Karpas-422 (cell line): Measurements from ENCODE around the gene AVL9. TPM values are rescaled to one million over a fixed set of nuclear protein-coding genes. Genes with fewer than 3 reads are reported as not detected.
"Not testable (repeated sequence)": the region's sequence is repeated elsewhere in the genome, so short reads cannot be mapped to it uniquely, and the experiment has no call there.

ENCODE experiments used
- DNase-seq: peaks from one replicate; pipeline ENCODE4 v3.0.0-alpha.2; 2015
- H2AFZ ChIP-seq: fragments of 200-600 bp; sonication (generic); 2 replicates; pipeline ENCODE4 v1.6.1; 2014; ENCODE audit warnings: antibody characterized with exemption, low read length, mixed read lengths
- H3K27ac ChIP-seq: fragments of 200-600 bp; sonication (generic); 2 replicates; pipeline ENCODE4 v1.5.1; 2014; ENCODE audit warnings: mild to moderate bottlenecking, low read length, moderate library complexity
- H3K27me3 ChIP-seq: fragments of 200-600 bp; sonication (generic); 2 replicates; pipeline ENCODE4 v1.6.1; 2014; ENCODE audit warnings: low read length, mixed read lengths
- H3K36me3 ChIP-seq: fragments of 200-600 bp; sonication (generic); 2 replicates; pipeline ENCODE4 v1.6.1; 2014; ENCODE audit warnings: low read length, mixed read lengths; ENCODE audit not compliant: insufficient read depth
- H3K4me1 ChIP-seq: fragments of 200-600 bp; sonication (generic); 2 replicates; pipeline ENCODE4 v1.6.1; 2014; ENCODE audit warnings: mild to moderate bottlenecking, low read length, mixed read lengths
- H3K4me2 ChIP-seq: fragments of 200-600 bp; sonication (generic); 2 replicates; pipeline ENCODE4 v1.6.1; 2014; ENCODE audit warnings: low read length, low read depth, mild to moderate bottlenecking; ENCODE audit not compliant: poor library complexity, severe bottlenecking
- H3K4me3 ChIP-seq: fragments of 200-600 bp; sonication (generic); 2 replicates; pipeline ENCODE4 v1.5.1; 2014; ENCODE audit warnings: mild to moderate bottlenecking, antibody characterized with exemption, low read length, mixed read lengths
- H3K79me2 ChIP-seq: fragments of 200-600 bp; sonication (generic); 2 replicates; pipeline ENCODE4 v1.6.1; 2014; ENCODE audit warnings: mild to moderate bottlenecking, low read length, mixed read lengths
- H3K9ac ChIP-seq: fragments of 200-600 bp; sonication (generic); 2 replicates; pipeline ENCODE4 v1.6.0; 2014; ENCODE audit warnings: low read length
- H3K9me2 ChIP-seq: fragments of 200-600 bp; sonication (generic), shearing (Covaris generic); replicated peaks from 2 replicates; pipeline ENCODE4 v1.6.0; 2014; ENCODE audit warnings: mild to moderate bottlenecking, low read length, moderate library complexity; ENCODE audit not compliant: insufficient read depth
- H3K9me3 ChIP-seq: fragments of 300-700, 200-600 bp; sonication (generic); 2 replicates; pipeline ENCODE4 v1.6.1; 2014; ENCODE audit warnings: low read length, mixed read lengths
- H4K20me1 ChIP-seq: fragments of 200-600 bp; sonication (generic); 2 replicates; pipeline ENCODE4 v1.6.1; 2014; ENCODE audit warnings: mild to moderate bottlenecking, antibody characterized with exemption, low read length, low read depth; ENCODE audit not compliant: insufficient read depth
- total RNA-seq: library from RNA; depleted of rRNA; stranded (reverse); fragments of >200 nt; shearing (Covaris generic); gene quantifications from 2 replicates; pipeline ENCODE4 v1.2.3, GENCODE V29; 2014; ENCODE audit warnings: low replicate concordance; rRNA removed

AVL9 gene
- total RNA-seq, 1 experiment from 2014 or later = 41.4 TPM

GRCh38 chr7:32634798-32635393, 139.6 kb downstream of the AVL9 start:
- not testable (repeated sequence) for H2AFZ ChIP-seq, H3K27me3 ChIP-seq, H3K36me3 ChIP-seq

GRCh38 chr7:32636725-32637462, 141.6 kb downstream of the AVL9 start:
- H3K4me1 ChIP-seq, H3K36me3 ChIP-seq, H4K20me1 ChIP-seq, H3K79me2 ChIP-seq, H3K4me3 ChIP-seq, H3K4me2 ChIP-seq, H2AFZ ChIP-seq, H3K27me3 ChIP-seq, H3K9me3 ChIP-seq, H3K9ac ChIP-seq, H3K9me2 ChIP-seq, H3K27ac ChIP-seq: not testable (repeated sequence)
- peak; percentile 43 for DNase-seq

More at GRCh38 chr7:32634798-32635393, 139.6 kb downstream of the AVL9 start:
- not testable (repeated sequence) for H3K9ac ChIP-seq, H3K9me3 ChIP-seq, H3K9me2 ChIP-seq, H3K27ac ChIP-seq, H3K79me2 ChIP-seq, H4K20me1 ChIP-seq, DNase-seq, H3K4me1 ChIP-seq, H3K4me3 ChIP-seq, H3K4me2 ChIP-seq

- not testable (repeated sequence) for H3K9ac ChIP-seq, H4K20me1 ChIP-seq, H3K27me3 ChIP-seq, DNase-seq, H3K27ac ChIP-seq, H3K9me3 ChIP-seq, H3K9me2 ChIP-seq, H2AFZ ChIP-seq, H3K79me2 ChIP-seq, H3K4me3 ChIP-seq, H3K4me1 ChIP-seq, H3K36me3 ChIP-seq, H3K4me2 ChIP-seq
These were observed 142.3 kb downstream of the AVL9 start for GRCh38 chr7:32637611-32638010.

Other genes with a start within 250 kb of the AVL9 start
- 24.0 and 47.8 TPM in 2 replicates for gene LSM5, start 5.1 kb upstream of the AVL9 start, total RNA-seq